Head of caudate nucleus (tissue), 42 donors: ENCODE results near the gene ZSCAN9.

Experiments
- DNase-seq, 42 donors: peaks; one replicate each; pipeline versions ENCODE4 v3.0.0 to v3.0.0-alpha.2; 2020 to 2021; ENCODE audit warnings: mixed read lengths in 7 of 42
- intact Hi-C: fragments of 100-400 bp; cut with DNase I; formaldehyde crosslinking; loops from one replicate; pipeline ENCODE4 v1.15.0; 2022

Gene ZSCAN9

DNA sequence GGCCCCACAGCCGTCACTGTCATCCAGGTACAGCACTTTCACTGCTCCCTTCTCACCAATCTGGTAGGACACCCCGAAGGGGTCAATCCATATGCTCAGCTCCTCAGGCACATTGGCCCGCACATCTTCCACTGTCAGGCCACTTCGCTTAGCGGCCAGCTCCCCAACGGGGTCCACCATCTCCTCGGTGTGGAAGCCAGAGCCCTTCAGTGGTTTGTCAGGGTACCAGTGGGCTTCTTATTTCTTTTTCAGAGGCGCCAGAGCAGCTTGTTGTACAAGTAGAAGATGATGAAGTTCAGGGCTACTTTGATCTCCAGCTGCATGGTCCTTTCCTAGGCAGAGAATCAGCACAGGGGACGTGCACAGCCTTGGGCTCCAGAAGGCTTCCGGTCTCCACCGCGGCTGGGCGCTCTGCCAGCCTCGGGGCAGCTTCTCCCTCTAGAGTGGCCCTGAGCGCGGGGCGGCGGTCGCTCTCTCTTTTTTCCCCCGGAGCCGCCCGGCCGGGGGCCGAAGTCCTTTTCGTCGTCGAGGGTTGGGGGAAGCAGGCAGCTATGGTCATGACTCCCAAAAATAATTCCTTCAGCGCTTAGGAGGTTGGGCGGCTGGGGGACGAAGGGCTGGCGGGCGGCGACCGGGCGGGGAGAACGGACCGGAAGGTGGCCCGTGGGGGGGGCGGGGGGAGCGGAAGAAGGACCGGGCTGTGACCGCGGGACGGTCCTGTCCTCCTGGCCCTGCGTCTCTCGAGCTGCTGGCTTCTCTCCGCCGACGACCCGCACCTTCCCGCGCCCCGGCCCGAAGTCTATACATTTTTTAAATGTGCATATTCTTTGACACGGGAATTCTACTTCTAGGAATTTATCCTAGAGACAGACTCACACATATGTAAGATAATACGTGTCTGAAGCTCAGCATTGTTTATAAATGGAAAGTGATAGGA is 6.5 kb upstream of the ZSCAN9 start:
- intact Hi-C loops: no loop called here
- DNase-seq: peak; percentile 17 to 77 (median 58)

DNA sequence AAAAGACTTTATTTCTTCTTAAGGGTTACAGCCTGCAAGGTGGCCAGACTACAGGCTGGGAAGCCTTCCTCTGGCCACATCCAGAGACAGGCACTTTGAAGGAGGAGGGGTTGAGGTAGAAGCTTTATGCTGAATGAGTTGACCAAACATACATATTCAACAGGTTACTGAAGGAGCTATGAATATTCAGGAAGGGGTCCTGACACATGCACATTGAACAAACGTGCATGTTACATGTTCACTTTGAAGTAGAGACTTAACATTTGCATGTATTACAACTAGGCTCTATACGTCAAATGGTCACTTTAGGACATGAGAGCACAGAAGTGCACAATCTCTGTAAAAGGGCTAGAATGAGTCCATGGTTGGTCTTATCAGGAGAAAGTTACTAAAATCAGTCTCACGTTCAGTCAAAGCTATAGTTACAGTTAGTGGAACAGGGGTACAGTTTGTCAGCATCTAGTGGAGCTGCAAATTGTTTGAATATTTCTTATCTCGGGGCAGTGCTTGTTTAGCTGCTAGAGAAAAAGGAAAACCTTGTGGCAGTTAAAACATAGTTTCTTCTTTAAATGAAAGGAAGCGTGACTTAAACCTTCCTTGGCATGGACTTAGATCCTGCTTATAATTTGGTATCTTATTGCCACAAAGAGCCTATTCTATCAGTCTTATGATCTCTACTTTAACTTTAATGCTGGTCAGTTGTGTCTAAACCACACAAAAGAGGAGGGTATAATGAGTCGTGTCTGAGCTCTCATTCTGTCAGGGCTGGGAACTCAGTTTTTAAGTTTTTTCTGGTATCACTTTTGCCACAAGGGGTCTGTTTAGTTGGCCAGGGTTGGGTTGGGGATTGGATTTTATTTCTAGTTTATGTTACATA is 4.6 kb upstream of the ZSCAN9 start:
- no peak for DNase-seq
- intact Hi-C loops: no loop called here

DNA sequence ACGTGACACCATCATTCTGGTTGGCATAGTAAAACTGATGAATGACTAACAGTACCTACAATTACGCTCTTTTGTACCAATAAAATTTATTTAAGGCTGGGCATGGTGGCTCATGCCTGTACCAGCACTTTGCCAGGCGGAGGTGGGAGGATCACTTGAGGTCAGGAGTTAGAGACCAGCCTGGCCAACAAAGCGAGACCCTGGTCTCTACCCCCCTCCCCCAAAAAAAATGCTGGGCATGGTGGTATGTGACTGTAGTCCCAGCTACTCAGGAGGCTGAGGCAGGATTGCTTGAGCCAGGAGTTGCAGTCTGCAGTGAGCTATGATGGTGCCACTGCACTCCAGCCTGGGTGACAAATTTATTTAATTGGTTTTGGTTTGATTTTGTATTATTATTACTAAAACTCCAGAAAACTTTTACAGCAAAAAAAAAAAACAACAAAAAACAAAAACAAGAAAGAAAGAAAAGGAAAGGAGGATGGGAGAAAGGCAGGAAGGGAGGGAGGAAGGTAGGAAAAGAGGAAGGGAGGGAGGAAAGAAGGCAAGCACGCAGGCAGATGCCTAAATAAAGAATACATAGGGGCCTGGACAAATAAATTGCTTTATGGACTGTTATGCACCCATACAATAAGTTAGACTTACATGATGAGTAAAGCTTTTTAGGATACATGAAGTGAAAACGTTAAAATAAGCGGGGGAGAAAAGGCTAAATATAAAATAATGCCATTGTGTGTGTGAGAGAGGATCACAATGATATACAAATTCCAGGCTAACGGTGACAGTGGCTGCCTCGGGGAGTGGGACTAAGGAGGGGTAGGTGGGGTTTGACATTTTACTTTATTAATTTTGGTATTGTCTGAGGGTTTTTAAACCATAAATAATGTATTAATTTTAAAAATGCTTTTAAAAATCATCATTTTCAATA is 682 bp upstream of the ZSCAN9 start:
- intact Hi-C loops: no loop called here
- no peak for DNase-seq

DNA sequence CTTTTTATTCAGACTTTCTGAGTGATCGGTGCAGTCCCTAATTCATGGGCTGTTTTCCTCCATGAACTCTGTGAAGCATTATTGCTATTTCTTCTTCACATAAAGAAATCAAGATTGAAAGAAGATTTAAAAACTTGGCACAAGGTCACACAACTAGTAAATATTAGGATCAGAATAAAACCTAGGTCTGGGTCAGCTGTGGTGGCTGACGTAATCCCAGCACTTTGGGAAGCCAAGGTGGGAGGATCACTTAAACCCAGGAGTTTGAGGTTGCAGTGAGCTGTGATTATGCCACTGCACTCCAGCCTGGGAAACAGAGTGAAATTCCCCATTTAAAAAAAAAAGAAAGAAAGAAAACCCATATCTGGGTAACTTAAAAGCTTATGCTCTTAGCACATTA is 1.4 kb downstream of the ZSCAN9 start:
- no peak for DNase-seq
- intact Hi-C loops: no loop called here

DNA sequence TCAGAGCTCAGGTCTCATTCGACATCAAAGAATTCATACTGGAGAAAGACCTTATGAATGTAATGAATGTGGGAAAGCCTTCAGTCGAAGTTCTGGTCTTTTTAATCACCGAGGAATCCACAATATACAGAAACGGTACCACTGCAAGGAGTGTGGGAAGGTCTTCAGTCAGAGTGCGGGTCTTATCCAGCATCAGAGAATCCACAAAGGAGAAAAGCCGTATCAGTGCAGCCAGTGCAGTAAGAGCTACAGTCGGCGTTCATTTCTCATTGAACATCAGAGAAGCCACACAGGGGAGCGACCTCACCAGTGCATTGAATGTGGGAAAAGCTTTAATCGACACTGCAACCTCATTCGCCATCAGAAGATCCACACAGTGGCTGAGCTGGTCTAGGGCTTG is 7.7 kb downstream of the ZSCAN9 start:
- intact Hi-C loops: no loop called here
- DNase-seq: no peak

DNA sequence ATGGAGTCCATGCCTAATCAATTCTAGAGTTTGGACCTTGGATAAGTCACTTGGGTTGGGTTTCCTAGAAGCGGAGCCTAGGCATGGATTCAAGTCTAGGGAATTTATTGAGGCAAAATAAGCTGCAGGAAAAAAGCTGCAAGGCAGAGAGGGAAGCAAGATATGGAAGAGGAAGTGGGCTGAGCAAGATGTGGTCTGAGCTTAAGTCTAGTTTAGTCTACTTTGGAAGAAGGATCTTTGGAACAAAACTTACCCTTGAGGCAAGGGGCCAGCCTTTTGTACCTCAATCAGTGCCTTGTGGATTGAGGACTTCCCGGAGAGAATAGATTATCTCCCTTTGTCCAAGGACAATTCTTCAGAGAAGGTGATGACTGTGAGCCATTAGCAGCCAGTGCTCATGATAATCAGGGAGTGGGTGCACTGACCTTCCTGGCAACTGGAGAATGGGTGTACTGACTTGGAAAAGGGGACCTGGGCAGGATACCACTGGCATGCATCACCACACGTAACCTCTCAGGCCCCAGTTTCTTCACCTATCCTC is 10.9 kb downstream of the ZSCAN9 start:
- intact Hi-C loops: no loop called here
- no peak for DNase-seq

DNA sequence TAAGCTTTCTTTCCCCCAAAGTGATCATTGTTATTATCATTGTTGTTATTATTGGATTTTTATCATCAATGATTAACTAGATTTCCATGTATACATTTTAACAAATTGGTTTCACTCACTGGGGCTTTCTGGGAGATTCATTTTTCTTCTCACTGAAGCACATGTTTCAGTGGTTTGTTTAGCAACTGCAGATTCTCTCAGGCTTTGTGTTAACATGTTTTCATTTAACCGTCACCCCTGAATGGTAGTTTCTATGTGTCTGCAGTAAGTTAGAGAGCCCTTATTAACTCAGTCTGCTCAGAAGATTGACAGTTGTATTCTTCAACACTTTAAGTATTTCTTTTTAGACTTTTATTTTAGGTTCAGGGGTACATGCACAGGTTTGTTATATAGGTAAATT is 14.6 kb downstream of the ZSCAN9 start:
- intact Hi-C loops: no loop called here
- DNase-seq: no peak

DNA sequence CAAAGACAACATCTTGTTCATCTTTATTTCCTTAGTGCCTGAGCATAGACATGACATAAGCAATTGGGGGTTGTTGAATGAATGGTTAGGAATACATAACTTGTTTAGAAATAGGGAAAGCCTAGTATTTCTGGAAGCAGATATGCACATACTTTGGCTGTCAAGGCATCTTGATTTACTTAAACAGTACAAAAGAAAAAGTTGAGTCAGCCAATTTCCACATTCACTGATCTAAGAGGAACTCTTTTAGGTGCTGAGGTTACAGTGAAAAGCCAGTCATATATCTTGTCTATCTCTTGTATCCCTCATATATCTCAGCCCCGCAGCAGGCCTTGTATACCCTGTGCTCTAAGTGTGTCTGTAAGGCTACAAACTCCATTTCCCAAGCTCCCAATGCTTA is 15.4 kb downstream of the ZSCAN9 start:
- no peak for DNase-seq
- intact Hi-C loops: no loop called here

DNA sequence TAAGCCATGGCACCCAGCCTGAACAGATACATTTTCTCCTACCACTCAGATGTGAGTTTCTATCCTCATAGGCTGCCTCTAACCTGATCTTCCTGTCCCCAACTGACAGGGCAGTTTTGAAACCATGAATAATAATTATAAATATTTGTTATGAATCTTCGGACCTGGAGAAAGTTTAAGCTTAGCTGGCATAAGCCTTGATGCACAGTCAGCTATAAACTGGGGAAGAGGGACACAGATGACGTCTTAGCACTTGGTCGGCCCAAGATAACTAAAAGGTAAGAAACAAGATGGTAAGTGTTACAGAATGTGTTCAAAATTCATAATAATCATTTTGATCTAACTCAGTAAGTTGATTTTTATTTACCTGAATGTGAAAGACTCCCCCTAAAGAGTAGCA is 18.9 kb downstream of the ZSCAN9 start:
- intact Hi-C loops: no loop called here
- no peak for DNase-seq

DNA sequence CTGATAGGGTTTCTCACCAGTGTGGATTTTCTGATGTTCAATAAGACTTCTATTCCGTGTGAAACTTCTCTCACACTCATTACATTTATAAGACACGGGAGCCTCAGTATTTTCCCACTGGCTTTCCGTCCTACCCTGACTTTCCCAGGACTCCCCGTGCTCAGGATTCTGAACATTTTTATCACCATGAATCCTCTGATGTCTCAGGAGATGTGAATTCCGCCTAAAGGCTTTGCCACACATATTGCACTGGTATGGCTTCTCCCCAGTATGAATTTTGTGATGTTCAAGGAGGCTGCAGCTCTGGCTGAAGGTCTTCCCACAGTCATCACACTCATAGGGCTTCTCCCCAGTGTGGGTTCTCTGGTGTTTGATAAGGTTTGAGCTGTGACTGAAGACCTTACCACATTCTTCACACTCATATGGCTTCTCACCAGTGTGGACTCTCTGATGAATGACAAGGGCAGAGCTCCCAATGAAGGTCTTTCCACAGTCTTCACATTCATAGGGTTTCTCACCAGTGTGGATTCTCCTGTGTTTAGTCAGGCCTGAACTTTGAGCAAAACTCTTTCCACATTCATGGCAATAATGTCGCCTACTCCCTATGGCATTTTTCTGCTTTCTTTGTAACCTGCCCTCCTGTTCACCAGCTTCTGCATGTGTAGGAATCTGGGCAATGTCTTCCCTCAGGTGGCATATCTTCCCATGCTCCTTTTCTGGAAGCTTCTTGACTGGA is 20.3 kb downstream of the ZSCAN9 start:
- DNase-seq: no peak
- intact Hi-C loops: no loop called here

DNA sequence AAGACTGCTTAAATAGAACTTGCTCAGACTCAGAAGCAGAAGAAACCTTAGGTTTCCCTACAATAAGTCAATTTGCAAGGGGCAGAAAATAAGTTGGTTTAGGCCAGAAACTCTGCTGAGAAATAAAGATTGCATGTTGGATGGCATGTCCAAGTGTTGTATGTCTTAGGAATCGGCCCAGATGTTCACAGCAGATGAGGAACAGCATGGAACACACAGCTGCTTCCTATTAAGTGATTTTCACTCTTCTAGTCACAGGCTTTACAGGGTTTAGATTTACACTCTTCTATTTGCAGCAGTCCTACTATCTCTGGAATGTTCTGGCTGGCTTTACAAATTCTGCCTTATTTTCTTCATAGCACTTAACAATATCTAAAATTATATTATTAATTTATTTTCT is 23.8 kb downstream of the ZSCAN9 start:
- intact Hi-C loops: no loop called here
- DNase-seq: no peak

DNA sequence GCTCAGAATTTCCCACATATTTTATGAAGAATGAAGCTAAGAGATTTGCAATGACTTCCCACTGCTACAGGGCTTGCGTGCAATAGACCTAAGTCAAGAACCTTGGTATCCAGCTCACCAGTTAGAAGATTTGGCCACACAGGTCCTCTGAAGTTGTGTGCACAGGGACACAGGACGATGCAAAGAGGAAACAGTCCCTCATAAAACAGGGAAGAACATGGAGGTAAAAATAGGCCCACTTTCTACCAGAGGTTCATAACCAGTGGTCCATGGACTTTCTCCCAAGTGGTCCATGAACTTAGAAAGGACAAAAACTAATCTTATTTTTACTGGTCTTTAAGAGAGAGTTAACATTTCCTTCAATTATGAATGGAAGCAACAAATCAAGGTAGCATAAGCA is 25.7 kb downstream of the ZSCAN9 start:
- intact Hi-C loops: loop anchor here (10.0 kb wide), 1 partner anchor 104 kb away; no protein-coding TSS in a partner anchor
- DNase-seq: no peak

DNA sequence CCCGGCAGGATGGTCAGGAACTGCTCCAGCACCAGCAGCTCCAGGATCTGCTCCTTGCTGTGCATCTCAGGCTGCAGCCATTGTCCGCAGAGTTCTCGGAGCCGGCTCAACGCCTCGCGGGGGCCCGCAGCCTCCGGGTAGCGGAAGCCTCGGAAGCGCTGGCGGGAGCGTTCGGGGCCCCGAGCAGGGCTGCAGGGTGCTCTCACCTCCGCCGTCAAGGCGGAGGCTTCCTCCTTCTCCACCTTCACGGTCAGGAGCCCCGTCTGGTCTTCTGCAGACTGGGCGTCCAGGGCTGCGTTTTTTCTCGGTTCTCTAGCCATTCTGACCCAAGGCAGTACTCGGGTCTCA is 26.6 kb downstream of the ZSCAN9 start:
- DNase-seq: peak in 31 of 42 donors; percentile 4 to 53 (median 21)
- intact Hi-C loops: loop anchor here (10.0 kb wide), 1 partner anchor 103 kb away; no protein-coding TSS in a partner anchor

DNA sequence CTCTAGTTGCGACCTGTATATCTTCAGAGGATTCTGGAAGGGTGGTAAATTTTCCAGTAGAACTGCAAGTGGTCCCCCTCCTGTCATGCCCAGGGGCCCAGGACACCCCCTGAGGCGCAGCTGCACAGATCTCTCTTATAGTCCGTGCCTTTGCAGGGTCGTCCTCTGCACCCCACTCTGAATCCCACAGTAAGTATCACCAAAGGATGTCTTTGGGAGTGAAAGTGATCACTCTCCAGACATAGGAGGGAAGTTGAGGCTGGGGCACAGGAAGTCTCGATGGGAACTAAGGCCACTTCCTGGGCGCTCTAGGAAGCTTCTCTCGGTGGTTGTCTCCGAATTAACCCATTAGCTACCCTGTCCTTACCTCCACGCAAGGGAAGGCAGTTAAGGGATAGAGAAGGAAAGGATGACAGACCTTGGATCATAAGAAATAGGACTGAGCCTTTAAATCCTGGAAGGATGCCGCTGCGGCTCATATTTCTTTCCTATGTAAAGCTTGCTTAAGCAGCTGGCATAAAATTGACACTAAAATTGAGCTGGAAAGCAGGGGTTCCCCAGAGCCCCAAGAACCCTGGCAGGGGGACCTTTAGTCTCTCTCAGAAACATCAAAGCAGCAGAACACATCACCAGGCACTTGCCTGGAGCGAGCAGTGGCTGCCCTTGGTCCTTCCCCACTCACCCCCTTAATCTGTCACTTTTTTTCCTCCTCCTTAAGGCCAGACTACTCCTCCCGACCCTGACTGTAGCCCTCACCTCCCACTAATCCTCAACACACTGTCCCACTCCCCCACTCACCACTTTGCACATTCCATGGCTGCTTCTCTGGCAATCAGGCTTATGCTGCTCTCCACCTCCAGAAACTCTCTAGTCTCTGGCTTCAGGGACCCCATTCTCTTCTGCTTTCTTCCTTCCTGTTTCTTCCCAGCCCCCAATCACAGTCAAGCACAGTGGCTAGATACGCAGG is 27.2 kb downstream of the ZSCAN9 start, which contains the start of gene ZKSCAN4:
ZKSCAN4 (minus strand) TSS at position 261 of the 967 bp plus-strand sequence. CDS start 289 bp downstream, outside the sequence.
- DNase-seq: peak; percentile 63 to 93 (median 82)
- intact Hi-C loops: loop anchor here (10.0 kb wide), 1 partner anchor 103 kb away; no protein-coding TSS in a partner anchor

DNA sequence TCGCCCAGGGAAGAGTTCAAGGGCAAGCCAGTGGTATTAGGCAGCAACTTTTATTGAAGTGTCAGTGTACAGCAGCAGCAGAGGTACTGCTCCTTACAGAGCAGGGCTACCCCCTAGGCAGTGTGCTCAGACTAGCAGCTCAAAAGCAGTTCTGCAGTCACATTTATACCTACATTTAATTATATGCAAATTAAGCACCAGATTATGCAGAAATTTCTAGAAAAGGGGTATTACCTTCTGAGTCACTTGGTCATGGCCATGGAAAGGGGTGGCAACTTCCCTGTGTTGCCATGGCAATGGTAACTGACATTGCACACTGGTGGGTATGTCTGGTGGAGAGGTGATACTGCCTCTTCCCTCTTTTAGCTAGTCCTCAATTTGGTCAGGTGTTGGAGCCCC is 29.0 kb downstream of the ZSCAN9 start:
- intact Hi-C loops: loop anchor here (10.0 kb wide), 1 partner anchor 101 kb away; no protein-coding TSS in a partner anchor

DNA sequence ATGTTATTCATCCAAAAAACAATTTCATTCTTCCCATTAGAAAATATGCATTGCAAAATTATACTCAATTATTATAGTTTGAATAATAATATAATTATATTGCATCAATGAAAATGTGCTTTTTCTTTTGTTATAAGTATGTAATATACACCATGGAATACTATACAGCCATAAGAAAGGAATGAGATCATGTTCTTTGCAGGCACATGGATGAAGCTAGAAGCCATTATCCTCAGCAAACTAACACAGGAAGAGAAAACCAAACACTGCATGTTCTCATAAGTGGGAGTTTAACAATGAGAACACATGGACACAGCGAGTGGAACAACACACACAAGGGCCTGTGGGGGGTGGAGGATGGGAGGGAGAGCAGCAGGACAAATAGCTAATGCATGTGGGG is 32.0 kb downstream of the ZSCAN9 start:
- no peak for DNase-seq
- intact Hi-C loops: loop anchor here (10.0 kb wide), 1 partner anchor 98 kb away; no protein-coding TSS in a partner anchor

More for the DNA sequence above, 29.0 kb downstream of the ZSCAN9 start:
- DNase-seq: no peak
